Activated T-helper 17 cell treated with anti-CD3 and anti-CD28 coated beads, Interleukin-2, amount 50 U/mL, for 72 hours (primary cell): ENCODE data around the gene CNTD1. TPM values are rescaled to one million over a fixed set of nuclear protein-coding genes. Genes with fewer than 3 reads are reported as not detected.
"Not testable (repeated sequence)": the region's sequence is repeated elsewhere in the genome, so short reads cannot be mapped to it uniquely, and the experiment has no call there.

Source experiments
- ATAC-seq: fragments of 150-1000 bp; cut with Tn5 transposase; replicated peaks from 2 replicates; pipeline ENCODE4 v1.10.0; 2021; ENCODE audit warnings: mild to moderate bottlenecking, moderate library complexity
- H3K27ac Mint-ChIP-seq: one replicate; pipeline ENCODE4 v1.8.0; 2022; ENCODE audit warnings: mixed read lengths
- H3K27me3 Mint-ChIP-seq: one replicate; pipeline ENCODE4 v1.8.0; 2022; ENCODE audit warnings: mixed read lengths
- H3K36me3 Mint-ChIP-seq: one replicate; pipeline ENCODE4 v1.8.0; 2022; ENCODE audit warnings: low read depth, mild to moderate bottlenecking, mixed read lengths
- H3K4me1 Mint-ChIP-seq: one replicate; pipeline ENCODE4 v1.8.0; 2022; ENCODE audit warnings: mixed read lengths
- H3K4me3 Mint-ChIP-seq: one replicate; pipeline ENCODE4 v1.8.0; 2022; ENCODE audit warnings: mild to moderate bottlenecking, mixed read lengths
- H3K9me3 Mint-ChIP-seq: one replicate; pipeline ENCODE4 v1.8.0; 2022; ENCODE audit warnings: mixed read lengths
- total RNA-seq, 2 donors: library from RNA; stranded (reverse); gene quantifications; one replicate each; pipeline ENCODE4 v1.2.3, GENCODE V29; 2022

CNTD1 gene
- total RNA-seq, 2 donors from 2014 or later, result 0.24 TPM; not detected in 1

DNA sequence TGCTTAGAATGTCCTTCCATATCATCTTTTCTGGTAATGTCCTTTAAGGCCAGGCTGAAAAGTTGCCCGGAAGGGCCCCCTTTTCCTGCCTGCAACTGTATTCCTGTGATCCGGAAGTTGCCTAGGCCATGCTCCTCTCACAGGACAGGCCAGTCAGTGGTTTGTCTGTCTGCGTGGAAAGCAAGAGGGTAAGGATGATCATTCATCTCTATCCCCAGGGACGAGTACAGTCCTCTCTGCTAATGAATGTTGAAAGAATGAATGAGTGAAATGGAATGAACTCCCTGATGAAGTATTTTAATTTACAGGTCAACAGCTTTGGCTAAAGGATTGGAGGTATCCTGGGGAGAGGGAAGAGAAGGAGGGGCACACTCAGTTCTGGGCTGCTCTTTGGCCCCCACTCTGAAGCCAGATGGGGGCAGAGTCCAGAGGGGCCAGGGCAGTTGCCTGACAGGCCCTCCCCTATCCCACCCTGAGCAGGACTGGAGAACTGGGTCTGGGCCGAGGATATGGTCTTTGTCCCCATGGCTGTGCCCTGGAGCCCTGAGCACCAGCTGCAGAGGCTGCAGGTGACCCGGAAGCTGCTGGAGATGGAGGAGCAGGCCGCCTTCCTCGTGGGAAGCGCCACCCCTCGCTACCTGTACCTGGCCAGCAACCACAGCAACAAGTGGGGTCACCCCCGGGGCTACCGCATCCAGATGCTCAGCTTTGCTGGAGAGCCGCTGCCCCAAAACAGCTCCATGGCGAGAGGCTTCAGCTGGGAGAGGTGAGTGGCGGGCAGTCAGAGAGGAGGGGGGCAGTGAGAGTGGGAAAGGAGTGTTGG, 55.5 kb downstream of the CNTD1 start:
- no peak overlapping the region for H3K27ac Mint-ChIP-seq
- H3K4me1 Mint-ChIP-seq, result no peaks in the 10 kb centered on the region
- H3K36me3 Mint-ChIP-seq, result no peaks in the 10 kb centered on the region
- no peak overlapping the region for H3K4me3 Mint-ChIP-seq
- H3K27me3 Mint-ChIP-seq, result peaks cover 17% of the 10 kb centered on the region
- no peak for ATAC-seq
- H3K9me3 Mint-ChIP-seq, result no peaks in the 10 kb centered on the region

- Mint-ChIP-seq H3K27me3 (peaks cover 15% of the 10 kb centered on the region), H3K4me3 (no peak overlapping the region), H3K4me1 (no peaks in the 10 kb centered on the region), H3K9me3 (no peaks in the 10 kb centered on the region), H3K27ac (no peak overlapping the region), H3K36me3 (no peaks in the 10 kb centered on the region)
- ATAC-seq, result no peak
Measured at GRCh38 chr17:42855048-42855596, 56.5 kb downstream of the CNTD1 start.

DNA sequence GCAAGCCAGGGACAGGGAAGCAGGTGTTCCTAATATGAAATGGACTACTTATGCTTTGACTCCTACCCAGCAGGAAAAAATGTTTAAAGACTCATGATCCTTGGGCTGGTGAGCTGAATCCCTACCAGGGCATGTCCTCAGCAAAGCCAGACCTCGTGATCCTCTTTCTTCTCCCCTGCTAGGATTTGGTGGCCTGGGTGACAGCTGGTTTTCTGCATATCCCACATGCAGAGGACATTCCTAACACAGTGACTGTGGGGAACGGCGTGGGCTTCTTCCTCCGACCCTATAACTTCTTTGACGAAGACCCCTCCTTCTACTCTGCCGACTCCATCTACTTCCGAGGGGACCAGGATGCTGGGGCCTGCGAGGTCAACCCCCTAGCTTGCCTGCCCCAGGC, 57.4 kb downstream of the CNTD1 start:
- not testable (repeated sequence) for ATAC-seq, H3K4me3 Mint-ChIP-seq, H3K4me1 Mint-ChIP-seq, H3K36me3 Mint-ChIP-seq, H3K27ac Mint-ChIP-seq, H3K9me3 Mint-ChIP-seq
- peaks cover 14% of the 10 kb centered on the region for H3K27me3 Mint-ChIP-seq

DNA sequence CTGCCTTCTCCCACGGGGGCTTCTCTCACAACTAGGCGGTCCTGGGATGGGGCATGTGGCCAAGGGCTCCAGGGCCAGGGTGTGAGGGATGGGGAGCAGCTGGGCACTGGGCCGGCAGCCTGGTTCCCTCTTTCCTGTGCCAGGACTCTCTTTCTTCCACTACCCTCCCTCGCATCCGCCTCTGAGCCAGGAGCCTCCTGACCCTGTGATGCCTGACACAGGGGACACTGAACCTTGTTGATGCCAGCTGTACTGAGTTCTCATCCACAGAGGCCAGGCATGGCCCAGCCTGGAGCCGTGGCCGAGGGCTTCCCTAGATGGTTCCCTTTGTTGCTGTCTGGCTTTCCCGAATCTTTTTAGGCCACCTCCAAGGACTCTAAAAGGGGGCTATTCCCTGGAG, 57.9 kb downstream of the CNTD1 start:
- H3K27me3 Mint-ChIP-seq, result peaks cover 14% of the 10 kb centered on the region
- ATAC-seq, H3K4me3 Mint-ChIP-seq, H3K27ac Mint-ChIP-seq, H3K36me3 Mint-ChIP-seq, H3K9me3 Mint-ChIP-seq, H3K4me1 Mint-ChIP-seq: not testable (repeated sequence)

GRCh38 chr17:42857389-42857788, 58.7 kb downstream of the CNTD1 start:
- no peak for ATAC-seq
- Mint-ChIP-seq H3K27me3 (peaks cover 14% of the 10 kb centered on the region), H3K4me3 (no peak overlapping the region), H3K9me3 (no peaks in the 10 kb centered on the region), H3K27ac (no peak overlapping the region), H3K4me1 (no peaks in the 10 kb centered on the region), H3K36me3 (no peaks in the 10 kb centered on the region)

Other genes starting within 250 kb of the CNTD1 start
- gene HSD17B1, start 245.9 kb upstream of the CNTD1 start, total RNA-seq, result under 1 TPM; 0.82 to 0.90 TPM
- 100 to 1,000 TPM in 1 of 2 donors, 10 to 100 TPM in 1; 76.7 to 108 TPM for gene COASY, start 236.7 kb upstream of the CNTD1 start, total RNA-seq
- 10 to 100 TPM; 46.2 to 57.8 TPM for gene MLX, start 231.8 kb upstream of the CNTD1 start, total RNA-seq
- 10 to 100 TPM; 25.9 to 34.2 TPM for gene PSMC3IP, start 221.1 kb upstream of the CNTD1 start, total RNA-seq
- gene RETREG3, start 189.5 kb upstream of the CNTD1 start, total RNA-seq, result 10 to 100 TPM; 38.5 to 50.7 TPM
- 10 to 100 TPM; 55.8 to 88.4 TPM for gene TUBG1, start 189.2 kb upstream of the CNTD1 start, total RNA-seq
- gene TUBG2, start 139.6 kb upstream of the CNTD1 start, total RNA-seq, result 10 to 100 TPM in 1 of 2 donors, 1 to 10 TPM in 1; 7.5 to 15.7 TPM
- gene PLEKHH3, start 121.9 kb upstream of the CNTD1 start, total RNA-seq, result 1 to 10 TPM in 1 of 2 donors, under 1 TPM in 1; 0.61 to 1.5 TPM
- 1 to 10 TPM in 1 of 2 donors, under 1 TPM in 1; 0.82 to 1.1 TPM for gene CCR10, start 117.0 kb upstream of the CNTD1 start, total RNA-seq
- gene CNTNAP1, start 116.3 kb upstream of the CNTD1 start, total RNA-seq, result 1 to 10 TPM in 1 of 2 donors, under 1 TPM in 1; 0.61 to 2.8 TPM
- 10 to 100 TPM; 35.3 to 69.1 TPM for gene EZH1, start 53.8 kb upstream of the CNTD1 start, total RNA-seq
- not detected for gene RAMP2, start 37.6 kb upstream of the CNTD1 start, total RNA-seq
- 10 to 100 TPM; 39.3 to 47.5 TPM for gene VPS25, start 25.4 kb upstream of the CNTD1 start, total RNA-seq
- 1 to 10 TPM in 1 of 2 donors, under 1 TPM in 1; 0.41 to 1.5 TPM for gene WNK4, start 18.3 kb upstream of the CNTD1 start, total RNA-seq
- 10 to 100 TPM; 18.6 to 31.2 TPM for gene COA3, start 157 bp upstream of the CNTD1 start, total RNA-seq
- 10 to 100 TPM; 62.3 to 98.2 TPM for gene BECN1, start 25.4 kb downstream of the CNTD1 start, total RNA-seq
- gene PSME3, start 34.5 kb downstream of the CNTD1 start, total RNA-seq, result 100 to 1,000 TPM in 1 of 2 donors, 10 to 100 TPM in 1; 56.5 to 159 TPM
- gene AOC2, start 45.7 kb downstream of the CNTD1 start, total RNA-seq, result 1 to 10 TPM; 2.0 to 3.4 TPM
- gene AOC3, start 52.3 kb downstream of the CNTD1 start, total RNA-seq, result 1 to 10 TPM; 2.2 to 3.0 TPM
- not detected for gene G6PC1, start 101.9 kb downstream of the CNTD1 start, total RNA-seq
- gene AARSD1, start 165.6 kb downstream of the CNTD1 start, total RNA-seq, result 10 to 100 TPM; 58.5 to 61.3 TPM
- 1 to 10 TPM; 1.4 to 2.7 TPM for gene PTGES3L, start 181.2 kb downstream of the CNTD1 start, total RNA-seq
- 10 to 100 TPM; 15.7 to 21.9 TPM for gene RUNDC1, start 181.7 kb downstream of the CNTD1 start, total RNA-seq
- 1,000 to 10,000 TPM; 1,154 to 1,186 TPM for gene RPL27, start 199.6 kb downstream of the CNTD1 start, total RNA-seq
- gene IFI35, start 207.9 kb downstream of the CNTD1 start, total RNA-seq, result 10 to 100 TPM; 38.4 to 45.4 TPM
- 10 to 100 TPM; 30.9 to 36.5 TPM for gene VAT1, start 223.5 kb downstream of the CNTD1 start, total RNA-seq
- not detected for gene RND2, start 226.4 kb downstream of the CNTD1 start, total RNA-seq